Erythroblast (primary cell): ENCODE measurements around the gene USP22.

Experiments used
- DNase-seq, 2 experiments: peaks; one replicate each; lab custom pipeline; 2025; lab: John Stamatoyannopoulos, UW
- GATA1 ChIP-seq: IDR thresholded peaks from 2 replicates; pipeline ENCODE4 v1.6.1; 2011; ENCODE audit warnings: low read depth, mild to moderate bottlenecking, control low read depth, low read length, moderate library complexity
- POLR2A ChIP-seq: IDR thresholded peaks from 2 replicates; pipeline ENCODE4 v1.6.1; 2011; ENCODE audit warnings: mild to moderate bottlenecking, low read length

USP22 gene

GRCh38 chr17:21021208-21021803, 21.5 kb downstream of the USP22 start:
- DNase-seq: no peak
- TF ChIP-seq POLR2A: no peak
- TF ChIP-seq GATA1: no peak

DNA sequence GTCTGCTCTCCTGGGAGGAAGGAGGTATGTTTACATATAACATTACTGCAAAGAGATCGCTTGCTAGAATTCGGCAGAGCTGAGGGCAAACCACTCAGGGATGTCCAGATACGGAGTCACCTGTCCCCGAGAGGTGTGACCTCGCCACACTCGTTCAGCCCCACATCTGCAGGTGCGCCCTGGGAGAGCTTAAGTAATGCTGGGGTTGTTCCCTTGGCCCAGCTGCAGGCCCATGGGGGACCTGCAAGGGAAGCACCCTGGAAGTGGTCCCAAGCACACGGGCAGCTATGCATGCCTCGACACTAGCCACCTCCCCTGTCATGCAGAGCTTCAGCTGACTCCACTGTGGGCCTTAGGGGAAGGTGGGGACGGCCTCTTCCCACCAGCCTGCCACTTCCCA, 22.2 kb downstream of the USP22 start:
- DNase-seq: no peak
- TF ChIP-seq POLR2A: no peak
- TF ChIP-seq GATA1: no peak

- DNase-seq: peak; percentile 51 to 57
- no peak for TF ChIP-seq GATA1
- TF ChIP-seq POLR2A: no peak
Observed at GRCh38 chr17:21019976-21020586, 22.7 kb downstream of the USP22 start.

DNA sequence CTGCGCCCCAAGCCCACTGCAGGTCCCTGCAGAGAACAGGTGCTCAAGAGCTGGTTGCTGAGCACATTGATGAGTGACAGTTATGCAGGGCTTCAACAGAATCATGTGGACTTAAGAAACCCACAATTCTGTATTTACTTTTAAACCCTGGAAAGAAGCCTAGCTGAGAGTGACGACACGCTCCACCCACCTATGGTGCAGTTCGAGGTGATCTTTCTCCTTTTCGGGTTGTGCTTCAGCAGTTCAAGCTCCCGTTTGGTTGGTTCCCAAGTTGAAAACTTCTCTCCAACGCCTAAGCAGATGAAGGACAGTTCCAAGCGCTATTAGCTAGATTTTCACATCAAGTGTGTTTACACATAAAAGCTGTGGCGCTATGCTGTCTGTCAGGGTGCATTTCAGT, 23.9 kb downstream of the USP22 start:
- TF ChIP-seq GATA1 (no peak), POLR2A (no peak)
- no peak for DNase-seq

- no peak for DNase-seq
- TF ChIP-seq POLR2A (no peak), GATA1 (no peak)
Observed at GRCh38 chr17:21017861-21018260, 24.9 kb downstream of the USP22 start.

- no peak for DNase-seq
- TF ChIP-seq POLR2A (no peak), GATA1 (no peak)
Observed at GRCh38 chr17:21017256-21017655, 25.6 kb downstream of the USP22 start.

DNA sequence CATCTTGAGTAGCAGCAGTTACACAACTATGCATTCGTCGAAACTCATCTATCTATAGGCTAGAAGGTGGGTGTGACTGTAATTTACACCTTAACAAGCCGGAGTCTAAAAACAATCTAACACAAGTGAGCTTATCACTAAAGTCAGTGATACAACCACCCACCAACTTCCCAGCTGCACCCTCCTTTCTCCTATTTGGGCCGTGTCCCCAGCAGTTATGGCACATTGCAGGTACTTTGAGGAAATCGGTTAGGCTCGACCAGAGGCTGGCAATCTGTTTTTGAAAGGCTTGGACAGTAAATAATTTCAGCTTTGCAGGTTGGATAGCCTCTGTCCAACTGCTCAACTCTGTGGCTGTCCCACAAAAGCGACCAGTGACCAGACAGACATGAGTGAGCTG, 26.0 kb downstream of the USP22 start:
- TF ChIP-seq POLR2A (no peak), GATA1 (no peak)
- DNase-seq: no peak

- no peak for DNase-seq
- TF ChIP-seq POLR2A (no peak), GATA1 (no peak)
Observed at GRCh38 chr17:21015564-21015963, 27.2 kb downstream of the USP22 start.

DNA sequence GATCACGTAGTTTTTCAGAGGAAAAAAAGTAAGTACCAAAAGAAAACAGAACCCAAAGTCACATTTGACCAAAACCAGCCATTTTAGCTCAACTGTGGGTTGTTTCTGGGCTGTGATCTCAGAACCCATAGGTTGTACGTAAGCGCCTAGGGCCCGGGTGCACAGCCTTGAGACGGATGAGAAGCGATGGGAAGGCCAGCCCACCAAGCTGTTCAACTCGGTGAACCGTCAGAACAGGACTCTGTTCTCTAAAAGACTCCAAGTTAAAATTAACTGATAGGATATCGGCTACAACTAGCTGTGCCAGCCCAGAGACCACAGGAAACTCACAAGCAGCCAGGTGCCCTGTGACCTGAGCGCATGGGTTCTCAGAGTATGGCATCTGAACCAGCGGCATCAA, 28.3 kb downstream of the USP22 start:
- no peak for TF ChIP-seq GATA1
- TF ChIP-seq POLR2A: no peak

DNA sequence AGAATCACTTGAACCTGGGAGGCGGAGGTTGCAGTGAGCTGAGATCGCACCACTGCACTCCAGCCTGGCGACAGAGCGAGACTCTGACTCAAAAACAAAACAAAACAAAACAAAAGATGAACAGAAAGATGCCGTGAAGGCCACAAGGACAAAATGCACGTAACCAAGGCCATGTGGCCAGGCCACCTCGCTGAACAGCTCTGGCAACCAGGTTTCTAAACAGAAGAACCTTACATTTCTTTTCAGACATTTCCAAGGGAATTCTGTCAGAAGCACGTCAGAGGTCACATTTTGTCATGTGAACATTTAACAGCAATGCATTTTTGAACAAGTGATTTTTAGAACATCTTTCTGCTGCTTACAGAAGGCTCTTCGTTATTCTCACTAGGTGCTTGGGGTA, 28.8 kb downstream of the USP22 start:
- DNase-seq: no peak
- TF ChIP-seq GATA1 (no peak), POLR2A (no peak)

More for the DNA sequence above, 28.3 kb downstream of the USP22 start:
- DNase-seq: no peak

- no peak for TF ChIP-seq GATA1
- TF ChIP-seq POLR2A: no peak
Observed at GRCh38 chr17:21012736-21013135, 30.1 kb downstream of the USP22 start.

GRCh38 chr17:21010705-21011596, 31.9 kb downstream of the USP22 start:
- TF ChIP-seq GATA1 (no peak), POLR2A (no peak)
- DNase-seq: no peak

More at GRCh38 chr17:21012736-21013135, 30.1 kb downstream of the USP22 start:
- no peak for DNase-seq

DNA sequence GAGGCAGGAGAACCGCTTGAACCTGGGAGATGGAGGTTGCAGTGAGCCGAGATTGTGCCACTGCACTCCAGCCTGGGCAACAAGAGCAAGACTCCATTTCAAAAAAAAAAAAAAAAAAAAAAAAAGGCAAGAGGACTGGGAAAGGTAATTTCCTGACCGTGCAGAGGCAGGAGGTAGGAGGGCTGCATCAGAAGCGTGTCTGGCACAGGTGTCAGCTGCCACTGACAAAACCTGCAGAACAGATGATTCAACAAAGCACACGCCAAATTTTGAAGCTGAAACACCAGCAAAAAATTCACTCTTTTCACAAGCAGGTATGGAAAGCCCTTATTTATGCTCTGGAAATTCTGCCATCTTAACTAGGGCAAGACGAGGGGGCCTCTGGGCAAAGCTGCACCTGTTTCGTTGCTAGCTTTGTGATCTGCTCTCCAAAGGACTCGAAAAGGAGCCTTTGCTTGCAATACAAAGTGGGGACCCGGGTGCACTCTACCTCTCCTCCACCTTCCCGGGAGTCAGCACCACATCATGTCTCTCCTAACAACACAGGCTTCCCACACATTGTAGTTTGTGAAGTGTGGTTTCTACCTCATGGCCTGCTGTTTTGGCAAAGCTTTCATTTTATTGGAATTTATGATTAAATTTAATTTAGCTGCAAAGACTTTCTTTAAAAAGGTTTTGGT, 33.7 kb downstream of the USP22 start:
- no peak for DNase-seq

More for the DNA sequence above, 33.7 kb downstream of the USP22 start:
- TF ChIP-seq POLR2A: no peak
- TF ChIP-seq GATA1: no peak
